Measurements from ENCODE around the gene ARHGAP26.
"Not testable (repeated sequence)": the region's sequence is repeated elsewhere in the genome, so short reads cannot be mapped to it uniquely, and the experiment has no call there.

ARHGAP26 gene

DNA sequence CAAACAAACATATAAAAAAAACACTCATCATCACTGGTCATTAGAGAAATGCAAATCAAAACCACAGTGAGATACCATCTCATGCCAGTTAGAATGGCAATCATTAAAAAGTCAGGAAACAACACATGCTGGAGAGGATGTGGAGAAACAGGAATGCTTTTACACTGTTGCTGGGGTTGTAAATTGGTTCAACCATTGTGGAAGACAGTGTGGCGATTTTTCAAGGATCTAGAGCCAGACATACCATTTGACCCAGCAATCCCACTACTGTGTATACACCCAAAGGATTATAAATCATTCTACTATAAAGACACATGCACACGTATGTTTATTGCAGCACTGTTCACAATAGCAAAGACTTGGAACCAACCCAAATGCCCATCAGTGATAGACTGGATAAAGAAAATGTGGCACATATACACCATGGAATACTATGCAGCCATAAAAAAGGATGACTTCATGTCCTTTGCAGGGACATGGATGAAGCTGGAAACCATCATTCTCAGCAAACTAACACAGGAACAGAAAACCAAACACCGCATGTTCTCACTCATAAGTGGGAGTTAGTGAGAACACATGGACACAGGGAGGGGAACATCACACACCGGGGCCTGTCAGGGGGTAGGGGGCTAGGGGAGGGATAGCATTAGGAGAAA, 433.3 kb downstream of the ARHGAP26 start:
- DNase-seq: not testable (repeated sequence)

DNA sequence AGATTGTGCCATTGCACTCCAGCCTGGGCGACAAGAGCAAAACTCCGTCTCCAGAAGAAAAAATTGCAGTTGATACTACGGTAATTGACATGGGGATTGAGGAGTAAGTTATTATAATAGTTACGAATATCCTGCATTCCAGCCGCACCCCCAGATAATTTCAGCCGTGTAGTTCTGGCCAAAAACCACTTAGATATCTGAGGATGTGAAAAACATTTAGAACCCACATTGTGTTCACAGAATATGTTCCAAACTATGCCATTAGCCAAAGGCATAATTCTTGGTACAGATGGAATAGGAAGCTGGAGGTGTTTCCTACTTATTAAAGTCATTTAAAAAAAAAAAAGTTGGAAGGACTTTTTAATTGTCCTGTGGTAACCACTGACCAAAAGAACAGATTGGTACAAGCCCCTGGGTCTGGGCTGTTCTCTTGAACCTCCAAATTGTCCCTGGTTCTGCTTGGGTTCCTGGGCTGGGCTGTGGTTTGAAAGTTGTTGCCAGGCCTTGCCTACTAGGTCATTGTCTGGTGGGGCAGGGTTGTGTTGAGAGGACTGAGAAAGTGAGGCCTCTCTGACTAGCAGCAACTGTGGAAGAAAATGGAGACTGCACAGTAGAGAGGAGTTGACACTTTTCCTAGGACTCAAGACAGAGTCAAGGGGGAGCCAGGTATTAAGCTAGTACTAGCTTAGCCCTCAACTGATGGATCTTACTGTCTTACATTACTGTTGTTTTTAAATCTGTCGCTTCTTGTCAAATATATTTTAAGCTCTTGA, 434.5 kb downstream of the ARHGAP26 start:
- DNase-seq: no peak

GRCh38 chr5:143205386-143205785, 435.2 kb downstream of the ARHGAP26 start:
- no peak for DNase-seq

- DNase-seq: no peak
Observed at GRCh38 chr5:143205883-143206195, 435.7 kb downstream of the ARHGAP26 start.

- no peak for DNase-seq
Observed at GRCh38 chr5:143206196-143207053, 436.2 kb downstream of the ARHGAP26 start.

DNA sequence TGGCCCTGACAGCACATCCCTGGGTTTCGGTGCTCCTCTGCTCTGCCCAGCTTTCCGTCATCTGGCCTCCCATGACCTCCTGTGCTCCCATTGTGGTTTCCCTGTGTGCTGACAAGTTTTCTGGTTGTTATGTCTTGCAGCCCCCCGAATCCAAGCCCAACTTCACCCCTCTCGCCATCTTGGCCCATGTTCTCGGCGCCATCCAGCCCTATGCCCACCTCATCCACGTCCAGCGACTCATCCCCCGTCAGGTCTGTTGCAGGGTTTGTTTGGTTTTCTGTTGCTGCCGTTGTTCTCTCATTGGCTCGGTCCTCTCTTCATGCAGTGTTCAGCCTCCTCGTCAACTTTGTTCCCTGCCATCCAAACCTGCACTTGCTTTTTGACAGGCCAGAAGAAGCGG, 436.9 kb downstream of the ARHGAP26 start:
- no peak for DNase-seq

DNA sequence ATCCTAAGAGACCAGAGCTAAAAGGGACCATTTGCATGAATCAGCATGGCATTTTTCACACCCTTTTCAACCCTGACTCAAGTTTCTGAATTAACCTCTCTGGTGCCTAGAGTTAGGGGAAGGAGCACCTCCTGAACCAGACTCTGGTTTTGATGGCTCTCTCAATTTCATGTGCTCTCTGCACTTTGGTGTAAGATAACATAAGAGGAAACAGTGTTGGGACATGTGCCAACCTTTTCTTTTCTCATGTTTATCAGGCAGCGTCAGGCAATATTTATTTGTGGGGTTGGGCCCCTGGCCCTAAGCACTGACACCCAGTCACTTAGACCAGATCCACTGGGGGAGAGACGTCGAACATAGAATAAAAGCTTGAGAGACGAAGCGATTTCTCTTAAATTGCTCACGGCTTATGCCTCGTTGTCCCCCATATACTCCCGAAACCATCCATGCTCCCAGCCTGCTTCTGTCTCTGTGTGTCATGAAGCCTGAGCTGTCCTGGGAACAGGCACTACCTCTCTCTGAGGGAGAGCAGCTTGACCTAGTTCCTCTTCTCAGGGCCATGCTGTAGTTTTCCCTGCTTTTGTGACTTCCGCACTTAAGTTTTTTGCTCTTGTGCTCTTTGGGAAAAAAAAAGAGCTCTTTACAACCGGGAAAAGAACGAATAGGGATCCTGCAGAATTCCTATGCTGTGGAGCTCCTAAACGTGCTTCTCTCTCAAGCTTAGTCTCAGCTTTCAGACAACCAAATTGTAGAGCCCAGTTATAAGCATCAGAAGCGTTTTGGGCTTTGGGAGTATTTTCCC, 437.6 kb downstream of the ARHGAP26 start:
- no peak for DNase-seq

DNA sequence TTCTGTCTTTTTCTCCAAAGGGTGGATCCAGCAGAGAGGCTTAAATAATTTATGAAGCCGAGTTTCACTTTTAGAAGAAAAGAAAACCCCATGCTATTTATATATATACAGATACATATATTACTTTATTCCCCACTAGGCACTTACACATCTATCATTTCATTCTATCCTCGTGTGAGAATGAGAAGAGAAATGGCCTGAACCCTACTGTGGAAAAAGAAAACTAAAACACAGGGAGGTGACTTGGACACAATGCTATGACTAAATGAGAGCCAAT, 438.1 kb downstream of the ARHGAP26 start:
- DNase-seq: no peak

GRCh38 chr5:143208781-143209510, 438.8 kb downstream of the ARHGAP26 start:
- DNase-seq: no peak

- DNase-seq: no peak
Observed at GRCh38 chr5:143209881-143210395, 439.8 kb downstream of the ARHGAP26 start.

- no peak for DNase-seq
Observed at GRCh38 chr5:143210576-143210975, 440.4 kb downstream of the ARHGAP26 start.

DNA sequence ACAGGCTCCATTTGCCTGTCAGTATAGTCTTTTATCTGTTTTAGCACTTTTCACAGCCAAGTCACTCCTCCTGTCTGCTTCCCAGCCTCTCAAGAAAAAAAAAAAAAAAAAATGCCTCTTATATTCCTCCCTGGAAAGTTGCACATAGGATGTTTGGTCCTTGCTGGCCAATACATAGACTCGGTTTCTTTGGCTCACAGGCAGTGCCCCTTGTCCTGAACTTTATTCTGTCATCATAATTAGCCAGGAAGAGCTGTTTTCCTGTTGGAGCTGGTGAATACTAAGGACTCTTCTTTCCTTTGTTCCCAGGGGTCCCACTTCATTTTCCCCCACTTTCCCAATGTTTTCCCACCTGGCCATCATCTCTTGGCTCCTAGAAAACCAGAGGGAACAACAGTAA, 442.1 kb downstream of the ARHGAP26 start:
- DNase-seq: no peak

DNA sequence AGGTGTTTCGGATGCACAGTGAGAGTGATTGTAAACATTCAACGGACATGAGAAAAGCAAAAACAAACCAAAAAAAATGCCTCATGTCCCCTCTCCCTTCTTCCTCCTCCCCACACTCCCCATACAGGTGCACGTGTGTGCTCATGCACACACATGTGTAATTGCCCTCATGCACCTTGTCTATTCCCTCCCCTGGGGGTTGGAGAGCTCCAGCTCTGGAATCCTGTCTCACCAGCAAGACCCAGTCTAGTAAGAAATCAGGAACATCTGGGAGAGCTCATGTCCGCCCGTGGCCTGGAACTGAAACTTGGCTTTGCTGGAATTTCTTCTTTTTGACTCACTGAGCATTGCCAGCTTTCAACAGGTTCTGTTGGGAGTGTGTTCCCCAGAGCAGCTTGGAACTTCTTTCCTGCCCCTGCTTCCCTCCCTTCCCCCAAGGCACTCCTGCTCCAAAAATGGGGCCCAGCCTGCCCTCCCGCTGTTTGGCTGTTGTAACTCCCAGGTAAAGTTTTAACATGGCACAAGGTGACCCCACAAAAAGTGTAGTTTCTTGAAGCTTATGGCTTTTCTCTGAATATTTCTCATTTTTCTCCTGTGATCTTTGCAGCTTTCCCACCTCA, 443.2 kb downstream of the ARHGAP26 start:
- DNase-seq: no peak

DNA sequence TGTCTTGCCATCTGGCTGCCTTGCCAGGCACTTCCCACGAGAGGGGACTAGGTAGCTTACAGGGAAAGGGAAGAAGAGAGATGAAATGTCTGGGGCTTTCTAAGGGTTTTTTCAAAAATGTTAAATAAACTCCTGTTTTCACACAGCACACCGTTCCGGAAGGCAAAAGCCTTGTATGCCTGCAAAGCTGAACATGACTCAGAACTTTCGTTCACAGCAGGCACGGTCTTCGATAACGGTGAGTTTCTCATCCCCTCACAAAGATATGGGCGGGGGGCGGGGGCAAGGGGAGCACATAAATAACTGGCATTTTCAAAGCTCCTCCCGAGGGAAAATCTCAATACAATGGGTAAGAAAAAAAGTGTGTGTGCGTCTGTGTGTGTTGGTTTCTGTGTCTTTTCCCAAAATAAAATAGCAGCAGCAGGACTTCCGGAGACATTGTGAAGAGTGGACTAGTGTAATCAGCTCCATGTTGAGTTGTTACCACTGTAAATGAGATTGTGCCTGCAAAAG, 443.7 kb downstream of the ARHGAP26 start:
- no peak for DNase-seq

DNA sequence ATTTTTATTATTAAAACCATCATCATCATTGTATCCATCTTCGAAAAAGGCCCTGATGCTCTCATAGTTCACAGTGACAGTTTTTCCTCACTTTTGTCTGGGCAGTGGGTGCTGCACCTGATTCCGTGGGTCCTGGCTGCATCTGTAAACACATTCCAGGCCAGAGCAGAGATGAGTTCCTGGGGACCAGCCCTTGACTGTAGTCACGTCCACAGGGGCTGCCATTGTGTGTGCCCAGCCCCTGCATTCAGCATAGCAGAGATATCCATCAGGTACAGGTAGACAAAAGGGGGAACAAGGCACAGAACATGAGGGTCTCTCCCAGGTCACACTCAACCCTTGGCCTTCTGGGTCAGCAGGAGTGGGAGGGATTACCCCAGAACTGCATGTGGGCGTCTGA, 444.3 kb downstream of the ARHGAP26 start:
- DNase-seq: no peak

DNA sequence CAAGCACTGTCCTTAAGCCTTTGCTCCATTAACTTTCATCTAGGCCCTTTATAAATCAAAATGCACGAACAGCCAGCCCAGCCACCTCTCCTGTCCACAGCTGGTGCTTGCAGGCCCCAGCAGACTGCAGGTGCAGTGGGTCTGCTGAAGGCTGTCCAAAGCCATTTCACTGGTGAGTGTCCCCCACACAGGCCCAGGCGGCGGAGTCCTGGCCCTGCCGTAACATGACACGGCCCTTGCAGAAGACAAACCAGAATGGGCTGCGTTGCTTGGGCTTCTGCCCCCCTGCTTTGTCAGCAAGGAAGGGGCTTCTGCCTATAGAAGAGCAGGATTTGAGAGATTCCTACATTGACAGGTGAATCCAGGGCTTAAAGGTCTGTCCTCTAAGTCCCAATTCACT, 444.7 kb downstream of the ARHGAP26 start:
- DNase-seq: no peak

DNA sequence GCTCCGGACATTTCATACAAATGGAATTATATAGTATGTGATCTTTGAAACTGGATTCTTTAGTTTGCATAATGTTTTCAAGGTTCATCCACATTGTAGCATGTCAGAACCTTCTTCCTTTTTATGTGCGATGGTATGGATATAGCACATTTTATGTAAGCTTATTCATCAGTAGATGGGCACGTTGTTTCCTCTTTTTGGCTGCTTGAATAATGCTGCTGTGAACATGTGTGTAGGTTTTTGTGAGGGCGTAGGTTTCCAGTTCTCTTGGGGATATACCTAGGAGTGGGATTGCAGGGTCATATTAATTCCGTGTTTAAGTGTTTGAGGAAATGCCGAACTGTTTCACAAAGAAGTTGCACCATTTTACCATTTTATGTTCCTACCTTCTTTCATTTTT, 445.5 kb downstream of the ARHGAP26 start:
- DNase-seq: no peak

- DNase-seq: no peak
Observed at GRCh38 chr5:143216211-143216610, 446.0 kb downstream of the ARHGAP26 start.

GRCh38 chr5:143217065-143217803, 447.1 kb downstream of the ARHGAP26 start:
- DNase-seq: no peak

- DNase-seq: no peak
Observed at GRCh38 chr5:143217804-143218160, 447.6 kb downstream of the ARHGAP26 start.

All from NCI-H1105 treated with DMSO at 0.1 percent for 48 hours (cell line).